A549 treated with GW870086 at 1 μM for 4 hours (cell line): ENCODE results near the gene NPIPA5. TPM values are rescaled to one million over a fixed set of nuclear protein-coding genes. Genes with fewer than 3 reads are reported as not detected.

Source experiments
- total RNA-seq: library from RNA; stranded (reverse); fragments of 200-300 nt; extraction: Qiagen RNA extraction; gene quantifications from 5 replicates; pipeline ENCODE4 v1.2.3, GENCODE V29; 2022; ENCODE audit warnings: low read depth

The NPIPA5 gene
- total RNA-seq, result 0.14 to 1.1 TPM (median 0.33 TPM) in 4 of 5 replicates, not detected in the other

GRCh38 chr16:15378194-15378593 lies at the start of gene NPIPA5:
Gene NPIPA5 (minus strand): TSS chr16:15378294. CDS start chr16:15378294, 0 bp downstream.

GRCh38 chr16:15395631-15396508 lies 17.8 kb upstream of the NPIPA5 start, which contains the start of gene MPV17L:
Gene MPV17L (plus strand): TSS chr16:15395754. CDS start chr16:15395898, 144 bp downstream.

Other genes starting within 250 kb of the NPIPA5 start
- gene MPV17L, start 17.5 kb upstream of the NPIPA5 start, total RNA-seq, result 4.6 to 6.0 TPM (median 4.9 TPM) in 5 replicates
- 78.0 to 90.1 TPM (median 82.6 TPM) in 5 replicates for gene BMERB1, start 56.3 kb upstream of the NPIPA5 start, total RNA-seq